Gastroesophageal sphincter (tissue), 4 donors: ENCODE measurements around the gene CACNA1I. TPM values are rescaled to one million over a fixed set of nuclear protein-coding genes. Genes with fewer than 3 reads are reported as not detected.

Experiments
- ATAC-seq: fragments of 150-250 bp; one replicate; pipeline ENCODE4 v1.9.1; 2016; ENCODE audit warnings: mild to moderate bottlenecking, moderate library complexity
- H3K27ac ChIP-seq, 4 donors: fragments of 200-600 bp; sonication (generic) in 3 of 4; 1 replicate in 3 of 4; 2 replicates in 1 of 4; pipeline ENCODE4 v1.5.1; 2016 to 2019
- H3K27me3 ChIP-seq: fragments of 200-600 bp; sonication (generic); one replicate; pipeline ENCODE4 v1.5.1; 2019
- H3K36me3 ChIP-seq, 2 donors: fragments of 200-600 bp; sonication (generic); one replicate each; pipeline ENCODE4 v1.5.1; 2019; ENCODE audit warnings: control low read depth in 1 of 2
- H3K4me1 ChIP-seq, 3 donors: fragments of 200-600 bp; sonication (generic); 1 replicate in 2 of 3; 2 replicates in 1 of 3; pipeline ENCODE4 v1.5.1; 2016 to 2019; ENCODE audit warnings: control low read depth in 2 of 3
- H3K4me3 ChIP-seq, 2 donors: fragments of 200-600 bp; sonication (generic); one replicate each; pipeline ENCODE4 v1.5.1; 2019; ENCODE audit warnings: mild to moderate bottlenecking in 1 of 2, moderate library complexity in 1 of 2
- H3K9me3 ChIP-seq, 3 donors: fragments of 200-600 bp; sonication (generic); one replicate each; pipeline ENCODE4 v1.5.1; 2017 to 2019; ENCODE audit warnings: control low read depth in 2 of 3
- CTCF ChIP-seq, 4 experiments: fragments of 200-600 bp in 2 of 4; fragments of 450-650 bp in 2 of 4; sonication (generic) in 1 of 4; IDR thresholded peaks; one replicate each; pipeline ENCODE4 v1.5.1; 2017 to 2019; ENCODE audit warnings: antibody characterized with exemption in 4 of 4, mild to moderate bottlenecking in 2 of 4, moderate library complexity in 2 of 4
- EP300 ChIP-seq: sonication (generic); formaldehyde crosslinking; IDR thresholded peaks from one replicate; pipeline ENCODE4 v1.6.1; 2017; ENCODE audit warnings: antibody characterized with exemption, mild to moderate bottlenecking
- POLR2A ChIP-seq, 2 donors: fragments of 450-650 bp; IDR thresholded peaks; one replicate each; pipeline ENCODE4 v1.6.1; 2017; ENCODE audit warnings: antibody characterized with exemption in 2 of 2, mild to moderate bottlenecking in 2 of 2, moderate library complexity in 1 of 2
- POLR2AphosphoS5 ChIP-seq: sonication (generic); formaldehyde crosslinking; IDR thresholded peaks from one replicate; pipeline ENCODE4 v1.6.1; 2017; ENCODE audit warnings: antibody characterized with exemption
- WGBS, 2 donors: methylation state at CpG; one replicate each; pipeline ENCODE4 v1.1.5; 2018; ENCODE audit warnings: low coverage in 1 of 2; 5-methylcytosine and 5-hydroxymethylcytosine counted together
- total RNA-seq, 4 donors: library from RNA; depleted of rRNA; stranded (reverse); fragments of >200 nt; gene quantifications; one replicate each; pipeline ENCODE4 v1.1.0, GENCODE V29; 2016

The CACNA1I gene
- total RNA-seq, 4 donors from 2014 or later: 0.04 to 0.54 (median 0.11) TPM

- 51 to 57% methylated on average over 5 to 10 of the region's 16 CpGs for WGBS, 2 donors
- no peak overlapping the region for H3K27ac ChIP-seq
- H3K4me3 ChIP-seq: no peak overlapping the region
- no peak for TF ChIP-seq EP300
- no peak for TF ChIP-seq CTCF (IDR thresholded peaks at IDR 0.05)
- no peak for TF ChIP-seq POLR2AphosphoS5
- TF ChIP-seq POLR2A (IDR thresholded peaks at IDR 0.05): no peak
- H3K27me3 ChIP-seq: peaks cover 67% of the 10 kb centered on the region
- ATAC-seq: no peak
- peaks cover 0 to 10% (median 0%) of the 10 kb centered on the region in 3 donors for H3K9me3 ChIP-seq
- H3K36me3 ChIP-seq: no peaks in the 10 kb centered on the region
- no peaks in the 10 kb centered on the region for H3K4me1 ChIP-seq
These were observed 82.6 kb downstream of the CACNA1I start for GRCh38 chr22:39652990-39653786.

- 67% methylated on average over 1 of the region's 3 CpGs; no CpG with 5 or more reads in 1 of the 2 donors for WGBS, 2 donors
- Histone ChIP-seq H3K36me3 (no peaks in the 10 kb centered on the region), H3K27ac (no peak overlapping the region), H3K9me3 (peaks cover 0 to 10% (median 0%) of the 10 kb centered on the region in 3 donors), H3K27me3 (peaks cover 70% of the 10 kb centered on the region), H3K4me3 (no peak overlapping the region), H3K4me1 (no peaks in the 10 kb centered on the region)
- TF ChIP-seq POLR2AphosphoS5 (no peak), CTCF (IDR thresholded peaks at IDR 0.05) (no peak)
- no peak for ATAC-seq
These were observed 83.2 kb downstream of the CACNA1I start for GRCh38 chr22:39653787-39654077.

- WGBS, 2 donors: 89 to 93% methylated on average over 3 to 5 of the region's 10 CpGs
- H3K4me3 ChIP-seq: no peak overlapping the region
- H3K36me3 ChIP-seq: no peaks in the 10 kb centered on the region
- H3K9me3 ChIP-seq: peaks cover 0 to 10% (median 0%) of the 10 kb centered on the region in 3 donors
- H3K27ac ChIP-seq: no peak overlapping the region
- no peaks in the 10 kb centered on the region for H3K4me1 ChIP-seq
- TF ChIP-seq POLR2A (IDR thresholded peaks at IDR 0.05) (no peak), EP300 (no peak), CTCF (IDR thresholded peaks at IDR 0.05) (no peak), POLR2AphosphoS5 (no peak)
- ATAC-seq: no peak
- H3K27me3 ChIP-seq: peaks cover 76% of the 10 kb centered on the region
These were observed 83.8 kb downstream of the CACNA1I start for GRCh38 chr22:39654131-39654926.

GRCh38 chr22:39655004-39655579 lies 84.5 kb downstream of the CACNA1I start:
- Histone ChIP-seq H3K36me3 (no peaks in the 10 kb centered on the region), H3K27me3 (peaks cover 84% of the 10 kb centered on the region), H3K27ac (no peak overlapping the region), H3K9me3 (peaks cover 0 to 10% (median 0%) of the 10 kb centered on the region in 3 donors), H3K4me1 (no peaks in the 10 kb centered on the region), H3K4me3 (no peak overlapping the region)
- ATAC-seq: no peak
- 41 to 55% methylated on average over 2 to 7 of the region's 8 CpGs for WGBS, 2 donors
- no peak for TF ChIP-seq POLR2A (IDR thresholded peaks at IDR 0.05)
- no peak for TF ChIP-seq POLR2AphosphoS5
- TF ChIP-seq CTCF (IDR thresholded peaks at IDR 0.05): no peak
- no peak for TF ChIP-seq EP300
